ENCODE measurements around the gene AGO4. TPM values are rescaled to one million over a fixed set of nuclear protein-coding genes. Genes with fewer than 3 reads are reported as not detected.
"Not testable (repeated sequence)": the region's sequence is repeated elsewhere in the genome, so short reads cannot be mapped to it uniquely, and the experiment has no call there.

The AGO4 gene
- total RNA-seq, 5 donors from 2014 or later (not counting 1 experiment from before 2014, with no cell fraction given) = 11.5 to 29.7 (median 18.9) TPM

DNA sequence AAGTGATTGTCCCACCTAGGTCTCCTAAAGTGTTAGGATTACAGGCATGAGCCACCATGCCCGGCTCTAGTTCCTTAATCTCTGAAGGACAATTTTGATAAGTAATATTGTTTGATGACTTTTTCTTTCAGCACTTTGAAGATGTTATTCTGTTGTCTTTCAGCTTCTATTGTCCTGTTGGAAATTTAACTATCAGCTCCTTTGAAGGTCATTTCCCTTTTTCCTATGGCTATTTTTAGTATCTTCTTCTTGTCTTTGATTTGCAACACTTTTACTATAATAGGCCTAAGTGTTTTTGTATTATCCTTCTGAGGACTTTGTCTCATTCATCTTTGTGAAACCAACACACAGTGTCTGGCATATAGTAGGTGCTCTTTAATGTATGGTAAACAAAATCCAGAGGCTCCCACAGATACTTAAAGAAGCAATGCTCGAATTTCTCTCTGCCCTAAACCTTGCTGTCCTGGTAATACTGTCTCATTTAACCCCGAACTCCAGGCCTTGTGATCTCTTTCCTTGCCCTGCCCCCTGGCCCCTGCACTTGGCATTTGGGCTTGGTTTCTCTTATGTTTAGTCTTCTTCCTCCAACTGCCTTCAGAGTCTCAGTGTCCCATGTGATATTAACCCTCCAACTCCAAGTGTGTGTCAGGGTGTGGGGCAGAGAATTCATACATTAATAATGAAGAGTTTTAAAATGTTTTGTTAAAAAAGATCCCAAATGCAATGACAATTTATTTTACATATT lies 56.2 kb downstream of the AGO4 start:
- no peak overlapping the region for H3K27ac Mint-ChIP-seq
- DNase-seq (no peak), ATAC-seq (replicated peaks in 1 of 4) (no peak)
- no peaks in the 10 kb centered on the region for H3K36me3 Mint-ChIP-seq
- Histone ChIP-seq H3K27me3 (replicated peaks in 1 of 2; ENCODE audit: control insufficient read depth in 2 of 2, extremely low read depth in 1 of 2, insufficient read depth in 2 of 2, low read length in 1 of 2) (no peaks in the 10 kb centered on the region), H3K4me3 (ENCODE audit: control insufficient read depth in 1 of 2, extremely low read depth in 1 of 2, low read length in 1 of 2) (no peak overlapping the region), H3K9me3 (no peaks in the 10 kb centered on the region), H3K27ac (ENCODE audit: low read length) (no peak overlapping the region), H3K36me3 (ENCODE audit: control insufficient read depth in 2 of 2, extremely low read depth in 1 of 2, insufficient read depth in 1 of 2, low read length in 1 of 2) (no peaks in the 10 kb centered on the region), H3K4me1 (ENCODE audit: control insufficient read depth in 1 of 2, extremely low read depth in 1 of 2, insufficient read depth in 2 of 2, low read length in 2 of 2) (no peaks in the 10 kb centered on the region)
- POLR2A ChIA-PET = no interaction called here
- WGBS (ENCODE audit: insufficient coverage) = 75% methylated on average over 1 of the region's 3 CpGs
- no peak overlapping the region for H3K4me3 Mint-ChIP-seq
- H3K27me3 Mint-ChIP-seq = no peaks in the 10 kb centered on the region
- H3K9me3 Mint-ChIP-seq = no peaks in the 10 kb centered on the region
- no peaks in the 10 kb centered on the region for H3K4me1 Mint-ChIP-seq
- CTCF ChIA-PET = no interaction called here

DNA sequence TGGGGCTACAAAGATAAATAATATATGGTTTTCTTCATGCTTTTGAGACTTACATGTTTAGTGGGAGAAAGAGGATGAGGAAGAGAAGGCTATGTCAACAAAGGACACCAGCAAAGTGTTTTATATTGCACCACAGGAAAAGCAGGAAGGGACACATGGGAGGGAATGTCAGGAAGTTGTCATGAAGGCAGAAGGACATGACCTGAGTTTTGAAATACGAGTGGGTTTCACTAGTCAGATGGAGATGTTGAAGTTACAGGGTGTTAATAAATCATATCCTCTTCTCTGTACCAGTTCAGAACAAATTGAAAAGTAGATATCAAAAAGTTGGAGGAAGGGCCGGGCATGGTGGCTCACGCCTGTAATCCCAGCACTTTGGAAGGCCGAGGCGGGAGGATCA lies 57.0 kb downstream of the AGO4 start:
- ChIA-PET POLR2A (no interaction called here), CTCF (no interaction called here)
- Mint-ChIP-seq H3K27ac (no peak overlapping the region), H3K4me3 (no peak overlapping the region), H3K36me3 (no peaks in the 10 kb centered on the region), H3K27me3 (no peaks in the 10 kb centered on the region), H3K4me1 (no peaks in the 10 kb centered on the region), H3K9me3 (no peaks in the 10 kb centered on the region)
- Histone ChIP-seq H3K4me3 (ENCODE audit: control insufficient read depth in 1 of 2, extremely low read depth in 1 of 2, low read length in 1 of 2) (no peak overlapping the region), H3K36me3 (ENCODE audit: control insufficient read depth in 2 of 2, extremely low read depth in 1 of 2, insufficient read depth in 1 of 2, low read length in 1 of 2) (no peaks in the 10 kb centered on the region), H3K27ac (ENCODE audit: low read length) (no peak overlapping the region), H3K4me1 (ENCODE audit: control insufficient read depth in 1 of 2, extremely low read depth in 1 of 2, insufficient read depth in 2 of 2, low read length in 2 of 2) (no peaks in the 10 kb centered on the region), H3K9me3 (no peaks in the 10 kb centered on the region), H3K27me3 (replicated peaks in 1 of 2; ENCODE audit: control insufficient read depth in 2 of 2, extremely low read depth in 1 of 2, insufficient read depth in 2 of 2, low read length in 1 of 2) (no peaks in the 10 kb centered on the region)
- ATAC-seq (replicated peaks in 1 of 4) = no peak
- no CpG with 5 or more reads among the region's 5 CpGs for WGBS (ENCODE audit: insufficient coverage)
- DNase-seq = no peak

DNA sequence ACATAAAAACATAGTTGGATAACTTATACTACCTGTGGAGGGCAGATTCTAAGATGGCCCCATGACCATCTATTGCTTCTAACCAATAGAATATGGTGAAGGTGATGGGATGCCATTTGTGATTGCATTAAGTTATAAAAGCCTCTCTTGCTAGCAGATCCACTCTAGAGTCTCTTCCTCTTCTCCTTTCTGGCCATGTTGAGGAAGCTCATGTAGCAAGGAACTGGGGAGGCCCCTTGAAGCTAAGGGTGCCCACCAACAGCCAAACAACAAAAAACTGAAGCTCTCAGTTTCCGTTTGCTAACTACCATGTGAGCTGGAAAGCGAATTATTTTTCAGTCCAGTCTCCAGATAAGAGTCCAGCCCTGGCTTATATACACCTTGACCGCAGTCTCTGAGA lies 59.2 kb downstream of the AGO4 start:
- DNase-seq (no peak), ATAC-seq (replicated peaks in 1 of 4) (no peak)
- no peak overlapping the region for H3K4me3 ChIP-seq (ENCODE audit: control insufficient read depth in 1 of 2, extremely low read depth in 1 of 2, low read length in 1 of 2)
- no peaks in the 10 kb centered on the region for H3K27me3 Mint-ChIP-seq
- H3K4me3 Mint-ChIP-seq = no peak overlapping the region
- no peaks in the 10 kb centered on the region for H3K9me3 Mint-ChIP-seq
- H3K4me1 ChIP-seq (ENCODE audit: control insufficient read depth in 1 of 2, extremely low read depth in 1 of 2, insufficient read depth in 2 of 2, low read length in 2 of 2) = no peaks in the 10 kb centered on the region
- no peaks in the 10 kb centered on the region for H3K27me3 ChIP-seq (replicated peaks in 1 of 2; ENCODE audit: control insufficient read depth in 2 of 2, extremely low read depth in 1 of 2, insufficient read depth in 2 of 2, low read length in 1 of 2)
- H3K4me1 Mint-ChIP-seq = no peaks in the 10 kb centered on the region
- H3K27ac Mint-ChIP-seq = no peak overlapping the region
- no peaks in the 10 kb centered on the region for H3K36me3 Mint-ChIP-seq
- no peak overlapping the region for H3K27ac ChIP-seq (ENCODE audit: low read length)
- ChIA-PET POLR2A (no interaction called here), CTCF (interaction anchor here in 1 of 2 donors (0.6 kb wide), 1 partner anchor 398 kb away, joined by 3 read pairs; no protein-coding TSS in a partner anchor)
- H3K36me3 ChIP-seq (ENCODE audit: control insufficient read depth in 2 of 2, extremely low read depth in 1 of 2, insufficient read depth in 1 of 2, low read length in 1 of 2) = no peaks in the 10 kb centered on the region
- H3K9me3 ChIP-seq = no peaks in the 10 kb centered on the region
- no CpG with 5 or more reads among the region's 3 CpGs for WGBS (ENCODE audit: insufficient coverage)

DNA sequence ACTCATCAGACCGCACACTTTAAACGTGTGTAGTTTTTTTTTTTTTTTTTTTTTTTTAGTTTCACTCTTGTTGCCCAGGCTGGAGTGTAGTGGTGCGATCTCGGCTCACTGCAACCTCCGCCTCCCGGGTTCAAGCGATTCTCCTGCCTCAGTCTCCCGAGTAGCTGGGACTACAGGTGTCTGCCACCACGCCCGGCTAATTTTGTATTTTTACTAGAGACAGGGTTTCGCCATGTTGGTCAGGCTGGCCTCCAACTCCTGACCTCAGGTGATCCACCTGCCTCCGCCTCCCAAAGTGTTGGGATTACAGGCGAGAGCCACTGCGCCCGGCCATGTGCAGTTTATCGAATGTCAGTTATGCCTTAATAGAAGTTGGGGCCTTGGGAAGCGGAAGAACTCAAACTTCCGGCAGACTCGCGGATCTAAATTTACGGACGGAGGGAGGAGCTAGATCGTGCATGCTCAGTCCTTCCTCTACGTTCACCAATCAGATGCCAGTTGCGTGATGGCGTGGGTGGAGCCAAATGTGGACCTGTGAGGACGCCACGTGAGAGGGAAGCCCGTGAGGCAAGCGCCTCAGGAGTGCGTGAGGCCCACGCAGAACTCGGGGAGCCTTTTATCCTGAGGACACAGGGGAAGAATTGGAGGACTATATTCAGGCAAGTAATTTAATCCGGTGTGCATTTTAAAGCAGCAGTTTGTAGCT lies 61.6 kb downstream of the AGO4 start:
- ATAC-seq (replicated peaks in 1 of 4); DNase-seq; H3K9me3 Mint-ChIP-seq; H3K4me1 Mint-ChIP-seq; H3K4me3 Mint-ChIP-seq; H3K27me3 ChIP-seq (replicated peaks in 1 of 2; ENCODE audit: control insufficient read depth in 2 of 2, extremely low read depth in 1 of 2, insufficient read depth in 2 of 2, low read length in 1 of 2); H3K4me3 ChIP-seq (ENCODE audit: control insufficient read depth in 1 of 2, extremely low read depth in 1 of 2, low read length in 1 of 2); H3K27ac ChIP-seq (ENCODE audit: low read length); CTCF ChIA-PET; POLR2A ChIA-PET; H3K4me1 ChIP-seq (ENCODE audit: control insufficient read depth in 1 of 2, extremely low read depth in 1 of 2, insufficient read depth in 2 of 2, low read length in 2 of 2); H3K36me3 ChIP-seq (ENCODE audit: control insufficient read depth in 2 of 2, extremely low read depth in 1 of 2, insufficient read depth in 1 of 2, low read length in 1 of 2); H3K36me3 Mint-ChIP-seq; H3K27ac Mint-ChIP-seq; H3K9me3 ChIP-seq; H3K27me3 Mint-ChIP-seq: not testable (repeated sequence)
- 91% methylated on average over 25 of the region's 34 CpGs for WGBS (ENCODE audit: insufficient coverage)

DNA sequence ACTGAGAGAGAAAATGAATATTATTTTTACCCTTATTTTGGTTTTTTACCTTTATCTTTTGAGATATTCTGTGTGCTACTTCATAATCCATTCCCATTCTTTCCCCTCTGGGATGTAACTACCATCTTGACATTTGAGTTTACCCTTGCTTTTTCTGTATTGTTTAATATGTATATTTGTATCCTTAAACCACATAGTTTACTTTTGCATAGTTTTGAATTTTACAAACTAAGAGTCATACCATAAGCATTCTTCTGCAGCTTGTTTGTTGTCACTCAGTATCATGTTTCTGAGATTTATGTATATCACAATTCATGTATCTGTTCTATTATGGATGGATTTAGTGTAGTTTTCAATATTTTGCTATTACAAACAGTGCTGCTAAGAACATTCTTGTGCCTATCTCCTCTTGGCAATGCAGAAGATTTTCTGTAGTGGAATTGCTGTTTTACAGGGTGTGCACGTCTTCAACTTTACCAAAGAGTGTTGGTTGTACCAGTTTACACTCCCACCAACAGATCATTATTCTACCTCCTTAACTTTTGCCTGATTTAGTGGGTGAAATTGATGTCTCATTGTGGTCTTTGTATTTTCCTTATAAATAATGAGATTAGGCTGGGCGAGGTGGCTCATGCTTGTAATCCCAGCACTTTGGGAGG lies 63.0 kb downstream of the AGO4 start:
- WGBS (ENCODE audit: insufficient coverage) = no CpG with 5 or more reads among the region's 2 CpGs
- H3K4me1 ChIP-seq (ENCODE audit: control insufficient read depth in 1 of 2, extremely low read depth in 1 of 2, insufficient read depth in 2 of 2, low read length in 2 of 2) = no peaks in the 10 kb centered on the region
- DNase-seq (no peak), ATAC-seq (replicated peaks in 1 of 4) (no peak)
- no peaks in the 10 kb centered on the region for H3K36me3 ChIP-seq (ENCODE audit: control insufficient read depth in 2 of 2, extremely low read depth in 1 of 2, insufficient read depth in 1 of 2, low read length in 1 of 2)
- Mint-ChIP-seq H3K4me1 (no peaks in the 10 kb centered on the region), H3K27ac (no peak overlapping the region), H3K36me3 (no peaks in the 10 kb centered on the region), H3K9me3 (no peaks in the 10 kb centered on the region), H3K4me3 (no peak overlapping the region), H3K27me3 (no peaks in the 10 kb centered on the region)
- no peaks in the 10 kb centered on the region for H3K9me3 ChIP-seq
- CTCF ChIA-PET = no interaction called here
- H3K27ac ChIP-seq (ENCODE audit: low read length) = no peak overlapping the region
- no peak overlapping the region for H3K4me3 ChIP-seq (ENCODE audit: control insufficient read depth in 1 of 2, extremely low read depth in 1 of 2, low read length in 1 of 2)
- POLR2A ChIA-PET = no interaction called here
- H3K27me3 ChIP-seq (replicated peaks in 1 of 2; ENCODE audit: control insufficient read depth in 2 of 2, extremely low read depth in 1 of 2, insufficient read depth in 2 of 2, low read length in 1 of 2) = no peaks in the 10 kb centered on the region

DNA sequence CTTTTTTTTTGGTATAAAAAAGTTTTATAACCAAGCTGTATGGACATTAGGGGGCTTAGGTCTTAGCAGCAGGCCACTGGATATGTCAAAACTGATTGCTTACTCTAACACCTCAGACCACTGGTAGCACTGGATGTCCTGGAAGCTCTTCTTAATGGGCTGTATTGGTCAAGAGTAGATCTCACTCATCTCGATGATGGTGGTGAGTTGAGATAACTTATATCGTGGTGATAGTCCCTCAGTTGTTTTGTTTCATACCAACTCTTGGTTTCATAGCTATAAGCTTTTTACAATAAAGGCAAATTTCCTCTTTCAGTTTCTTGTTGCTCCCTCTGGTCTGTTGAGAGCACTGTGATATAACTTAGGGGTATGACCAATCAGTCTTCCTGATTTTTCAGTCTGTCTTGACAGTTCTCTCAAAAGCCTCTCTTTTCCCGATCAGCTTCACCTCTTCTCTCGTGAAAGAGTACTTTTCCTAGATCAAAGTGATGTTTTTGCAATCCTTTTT lies 65.5 kb downstream of the AGO4 start:
- Histone ChIP-seq H3K4me3 (ENCODE audit: control insufficient read depth in 1 of 2, extremely low read depth in 1 of 2, low read length in 1 of 2) (no peak overlapping the region), H3K27ac (ENCODE audit: low read length) (no peak overlapping the region), H3K9me3 (no peaks in the 10 kb centered on the region), H3K4me1 (ENCODE audit: control insufficient read depth in 1 of 2, extremely low read depth in 1 of 2, insufficient read depth in 2 of 2, low read length in 2 of 2) (no peaks in the 10 kb centered on the region), H3K36me3 (ENCODE audit: control insufficient read depth in 2 of 2, extremely low read depth in 1 of 2, insufficient read depth in 1 of 2, low read length in 1 of 2) (no peaks in the 10 kb centered on the region), H3K27me3 (replicated peaks in 1 of 2; ENCODE audit: control insufficient read depth in 2 of 2, extremely low read depth in 1 of 2, insufficient read depth in 2 of 2, low read length in 1 of 2) (no peaks in the 10 kb centered on the region)
- Mint-ChIP-seq H3K27ac (no peak overlapping the region), H3K4me3 (no peak overlapping the region), H3K4me1 (no peaks in the 10 kb centered on the region), H3K27me3 (no peaks in the 10 kb centered on the region), H3K36me3 (no peaks in the 10 kb centered on the region), H3K9me3 (no peaks in the 10 kb centered on the region)
- DNase-seq = no peak
- POLR2A ChIA-PET = interaction anchor here in 1 of 2 donors (0.6 kb wide), 1 partner anchor 12 kb away, joined by 3 read pairs; no protein-coding TSS in a partner anchor
- no CpG with 5 or more reads among the region's 4 CpGs for WGBS (ENCODE audit: insufficient coverage)
- CTCF ChIA-PET = interaction anchor here (0.6 to 1.0 kb wide), 2 partner anchors 10 to 147 kb away, joined by 3 read pairs; partner anchors contain the start of gene AGO1 (in 1 of the 2)
- no peak for ATAC-seq (replicated peaks in 1 of 4)
